Measurements from ENCODE around the gene CUTA. TPM values are rescaled to one million over a fixed set of nuclear protein-coding genes. Genes with fewer than 3 reads are reported as not detected.

Gene CUTA
- total RNA-seq, 1 experiment from 2014 or later, result 158 TPM

DNA sequence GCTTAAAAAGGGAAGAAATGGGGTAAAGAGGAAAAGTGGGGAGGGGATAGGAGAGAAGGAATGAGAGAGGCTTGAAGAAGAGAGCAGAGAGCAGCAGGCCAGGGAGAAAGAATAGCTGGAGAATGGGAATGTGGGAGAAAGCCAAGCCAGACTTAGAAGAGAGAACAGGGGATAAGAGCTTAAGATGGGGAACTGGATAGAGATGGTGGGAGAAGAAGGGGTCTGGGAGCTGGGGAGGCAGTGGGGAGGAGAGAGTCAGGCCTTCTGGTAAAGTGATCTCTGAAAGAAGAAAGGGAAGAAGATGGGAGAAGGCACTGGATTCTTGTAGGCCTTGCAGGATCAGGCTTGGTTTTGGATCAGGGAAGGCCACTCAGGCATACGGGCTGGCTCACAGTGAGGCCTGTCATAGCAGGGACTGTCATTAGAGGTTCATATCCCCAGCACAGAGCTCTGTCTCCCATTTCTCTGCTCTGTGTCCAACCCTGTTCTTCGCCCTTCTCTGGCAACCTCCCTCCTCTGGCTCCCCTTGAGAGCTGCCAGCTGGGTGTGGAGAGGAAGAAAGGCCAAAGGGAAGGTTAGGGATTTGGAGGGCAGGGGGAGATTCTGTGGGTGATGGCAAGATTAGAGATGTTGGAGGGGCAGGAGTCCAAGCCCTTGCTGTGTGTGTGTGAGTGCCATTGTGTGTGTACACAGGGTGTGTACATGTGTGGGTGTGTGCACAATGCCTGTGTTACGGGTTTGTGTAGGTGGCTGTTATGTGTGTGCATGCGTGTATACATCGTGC, 11.3 kb upstream of the CUTA start:
- Histone ChIP-seq H3K4me3 (no peak overlapping the region), H3K27me3 (no peaks in the 10 kb centered on the region), H3K9me3 (no peaks in the 10 kb centered on the region), H3K36me3 (no peaks in the 10 kb centered on the region)
- no peak for DNase-seq

DNA sequence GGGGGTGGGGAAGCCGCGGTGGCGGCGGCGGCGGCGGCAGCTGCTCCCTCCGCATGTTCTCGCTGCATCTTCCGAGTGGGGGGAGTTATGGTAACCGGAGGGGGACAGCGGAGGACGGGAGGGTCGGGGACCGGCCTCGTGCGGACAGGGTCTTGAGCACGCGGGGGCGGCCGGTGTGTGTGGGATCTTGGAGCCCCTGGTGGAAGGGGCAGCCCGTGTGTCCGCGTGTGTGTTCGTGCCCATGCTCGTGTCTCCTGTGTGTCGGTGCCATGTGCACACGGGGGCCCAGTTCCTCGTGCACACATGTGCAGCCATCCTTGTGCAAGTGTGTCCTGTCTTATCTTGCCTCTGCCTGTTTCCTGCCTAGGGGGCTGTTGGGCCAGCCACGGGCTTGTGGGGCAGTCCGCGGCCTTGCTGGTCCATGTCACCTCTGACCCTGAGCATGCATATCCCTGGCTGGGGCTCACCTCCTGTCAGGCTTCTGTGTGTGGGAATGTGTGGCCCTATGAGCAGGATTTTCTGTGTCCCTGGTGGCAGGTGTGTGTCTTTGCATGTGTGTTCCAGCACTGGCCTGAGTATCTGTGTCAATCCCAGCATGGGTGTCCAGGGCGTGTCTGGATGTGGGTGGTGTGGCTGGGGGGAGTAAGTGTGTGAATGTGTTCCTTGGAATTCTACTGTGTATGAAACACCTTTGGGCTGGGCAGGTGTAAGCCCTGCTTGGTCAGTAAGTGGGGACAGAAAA, 10.5 kb upstream of the CUTA start:
- peak; percentile 44 for DNase-seq

DNA sequence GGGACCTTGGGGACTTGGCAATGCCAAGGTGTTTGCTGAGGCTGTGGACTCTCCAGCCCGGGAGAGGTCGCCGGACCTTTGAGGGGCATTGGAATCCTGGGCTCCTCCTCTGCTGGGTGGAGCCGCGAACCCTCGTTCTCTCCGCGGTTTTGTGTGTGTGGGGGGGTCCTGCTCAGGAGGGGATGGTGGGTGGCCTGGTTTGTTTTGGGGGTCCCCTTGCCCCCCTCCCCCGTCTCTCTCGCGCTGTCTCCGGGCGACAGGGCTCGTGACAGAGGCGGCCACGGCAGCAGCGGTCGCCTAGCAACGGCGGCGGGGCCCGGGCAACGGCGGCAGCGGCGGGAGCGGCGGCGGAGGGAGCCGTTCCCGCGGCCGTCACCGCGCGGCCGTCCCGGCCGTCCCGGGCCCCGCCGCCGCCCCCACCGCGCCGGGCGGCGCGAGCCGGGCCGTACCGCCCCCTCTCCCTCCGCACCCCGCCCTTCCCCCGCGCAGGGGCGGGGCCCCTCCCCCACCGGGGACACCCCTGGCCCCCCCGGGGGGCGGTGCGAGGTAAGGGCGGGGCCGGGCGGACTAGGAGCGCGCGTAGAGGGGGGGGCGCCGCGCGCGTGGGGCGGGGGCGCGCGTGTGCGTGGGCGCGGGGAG, 9.8 kb upstream of the CUTA start:
- H3K4me3 ChIP-seq, result peak overlapping the region; percentile 51
- H3K9me3 ChIP-seq, result no peaks in the 10 kb centered on the region
- DNase-seq, result peak; percentile 24
- H3K27me3 ChIP-seq, result no peaks in the 10 kb centered on the region
- no peaks in the 10 kb centered on the region for H3K36me3 ChIP-seq

More for the DNA sequence above, 10.5 kb upstream of the CUTA start:
- H3K4me3 ChIP-seq, result peak overlapping the region; percentile 37
- H3K36me3 ChIP-seq, result no peaks in the 10 kb centered on the region
- no peaks in the 10 kb centered on the region for H3K27me3 ChIP-seq
- H3K9me3 ChIP-seq, result no peaks in the 10 kb centered on the region

DNA sequence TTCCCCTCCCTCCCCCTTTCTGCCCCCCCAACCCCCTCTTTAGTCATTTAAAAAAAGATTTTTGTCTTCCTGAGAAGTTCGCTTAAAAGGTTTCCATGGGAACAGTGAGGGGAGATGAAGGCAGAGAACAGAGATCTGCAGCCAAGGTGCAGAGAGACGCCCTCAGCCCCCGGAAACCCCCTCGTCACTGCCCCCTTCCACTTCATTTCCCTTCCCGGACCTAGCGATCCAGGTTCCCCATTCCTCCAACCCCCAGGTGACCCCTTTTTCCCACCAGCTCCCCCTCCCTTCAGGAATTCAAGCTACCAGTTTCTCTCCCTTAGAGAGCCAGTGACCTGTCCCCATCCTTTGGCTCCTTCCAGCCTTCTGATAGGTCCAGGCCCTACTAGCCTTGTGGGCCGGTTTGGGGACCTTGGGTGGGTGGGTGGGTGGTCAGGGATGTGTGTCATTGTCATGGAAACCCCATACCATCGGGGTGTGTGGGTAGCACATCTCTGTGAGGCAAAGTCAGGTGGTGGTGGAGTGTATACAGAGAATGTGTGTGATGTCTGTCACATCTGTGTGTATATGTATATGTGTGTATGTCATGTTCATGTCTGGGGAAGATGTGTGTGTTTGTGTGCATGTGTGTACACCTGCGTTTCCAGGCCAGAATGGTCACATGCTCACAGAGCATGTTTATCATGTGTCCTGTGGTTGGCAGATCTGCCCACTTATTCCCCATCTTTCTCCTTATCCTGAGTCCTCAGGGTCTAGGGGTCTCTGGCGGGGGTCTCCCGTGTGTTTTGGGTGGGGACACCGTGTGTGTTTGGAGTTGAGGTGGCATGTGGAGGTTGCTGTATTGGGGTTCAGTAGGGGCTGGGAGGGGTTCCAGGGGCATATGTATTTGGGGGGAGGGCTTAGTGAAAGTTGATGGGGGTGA, 8.9 kb upstream of the CUTA start:
- DNase-seq, result no peak
- no peaks in the 10 kb centered on the region for H3K27me3 ChIP-seq
- no peaks in the 10 kb centered on the region for H3K36me3 ChIP-seq
- H3K9me3 ChIP-seq, result no peaks in the 10 kb centered on the region
- H3K4me3 ChIP-seq, result peak overlapping the region; percentile 51

DNA sequence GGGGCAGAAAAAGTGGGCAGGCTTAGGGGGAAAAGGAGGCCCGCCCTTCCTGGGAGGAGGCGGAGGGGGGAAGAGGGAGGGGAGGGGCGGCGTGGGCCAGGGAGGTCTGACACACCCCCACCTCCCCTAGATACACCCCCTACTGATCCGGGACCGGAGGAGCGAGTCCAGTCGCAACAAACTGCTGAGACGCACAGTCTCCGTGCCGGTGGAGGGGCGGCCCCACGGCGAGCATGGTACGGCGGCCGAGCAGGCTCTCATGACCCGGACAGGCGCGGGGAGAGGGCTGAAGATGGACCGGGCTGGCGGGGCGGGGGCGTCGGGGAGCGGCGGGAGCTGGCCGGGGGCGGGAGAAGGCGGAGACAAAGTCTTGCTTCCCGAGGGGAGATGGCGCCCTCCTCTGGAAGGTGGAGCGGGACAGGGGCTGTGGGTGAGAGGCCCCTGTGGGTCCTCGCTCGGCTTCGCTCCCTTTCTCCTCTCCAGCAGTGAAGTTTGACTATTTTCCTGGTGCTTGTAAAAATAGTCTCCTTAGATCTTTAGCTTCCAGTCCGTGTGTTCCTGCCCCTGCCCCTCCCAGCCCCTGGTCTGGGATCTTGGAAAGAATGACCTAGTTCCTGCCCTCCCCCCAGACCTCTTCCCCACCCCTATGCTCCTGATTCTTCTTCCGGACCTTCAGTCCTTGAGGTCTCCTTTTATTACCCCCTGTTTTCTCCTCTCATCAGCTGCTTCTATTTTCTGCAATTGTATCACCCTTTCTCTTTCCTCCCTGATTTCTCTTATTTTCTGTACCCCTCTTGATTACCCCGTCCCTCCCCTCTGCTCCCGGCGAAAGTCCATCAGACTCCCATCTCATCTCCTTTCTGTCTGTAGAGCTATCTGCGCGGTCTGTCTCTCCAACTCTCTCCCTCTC, 8.0 kb upstream of the CUTA start:
- no peaks in the 10 kb centered on the region for H3K27me3 ChIP-seq
- DNase-seq, result peak; percentile 92
- peak overlapping the region; percentile 60 for H3K4me3 ChIP-seq
- no peaks in the 10 kb centered on the region for H3K9me3 ChIP-seq
- no peaks in the 10 kb centered on the region for H3K36me3 ChIP-seq

DNA sequence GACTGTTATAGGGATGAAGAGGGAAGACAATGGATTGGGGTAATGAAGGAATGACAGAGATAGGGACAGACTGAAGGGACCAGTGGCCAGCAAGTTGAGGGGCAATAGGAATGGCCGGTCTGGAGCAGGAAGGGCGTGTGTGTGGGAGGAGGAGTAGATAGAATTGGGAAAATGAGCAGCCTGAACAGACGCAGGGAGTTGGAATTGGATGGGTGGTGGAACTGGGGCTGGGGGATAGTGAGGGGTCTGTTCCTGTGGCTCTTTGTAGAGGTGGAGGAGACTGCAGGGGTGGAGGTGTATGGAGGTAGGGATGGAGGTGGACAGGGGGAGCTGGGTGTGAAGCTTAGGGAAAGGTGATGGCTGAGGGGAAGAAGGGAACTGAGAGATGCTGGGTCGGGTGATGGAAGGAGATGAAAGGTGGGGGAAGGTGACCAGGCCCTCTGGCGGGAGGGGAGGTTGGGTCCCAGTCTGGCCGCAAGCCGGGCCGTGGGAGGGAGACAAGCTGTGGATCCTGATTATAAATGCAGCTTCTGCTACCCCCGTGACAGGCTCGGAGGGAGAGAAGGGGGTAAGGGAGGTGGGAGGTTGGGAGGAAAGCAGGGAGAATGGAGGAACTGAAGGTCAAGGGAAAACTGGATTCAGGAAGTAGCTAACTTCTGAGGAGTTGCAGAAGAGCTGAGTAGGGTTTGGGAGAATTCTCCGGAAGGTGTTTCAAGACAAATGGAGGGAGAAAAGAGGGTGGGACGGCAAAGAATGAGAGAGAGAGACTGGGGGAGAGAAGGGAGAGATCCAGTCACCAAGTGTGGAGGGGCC, 7.2 kb upstream of the CUTA start:
- peak overlapping the region; percentile 60 for H3K4me3 ChIP-seq
- no peaks in the 10 kb centered on the region for H3K27me3 ChIP-seq
- DNase-seq, result no peak
- no peaks in the 10 kb centered on the region for H3K36me3 ChIP-seq
- H3K9me3 ChIP-seq, result no peaks in the 10 kb centered on the region

DNA sequence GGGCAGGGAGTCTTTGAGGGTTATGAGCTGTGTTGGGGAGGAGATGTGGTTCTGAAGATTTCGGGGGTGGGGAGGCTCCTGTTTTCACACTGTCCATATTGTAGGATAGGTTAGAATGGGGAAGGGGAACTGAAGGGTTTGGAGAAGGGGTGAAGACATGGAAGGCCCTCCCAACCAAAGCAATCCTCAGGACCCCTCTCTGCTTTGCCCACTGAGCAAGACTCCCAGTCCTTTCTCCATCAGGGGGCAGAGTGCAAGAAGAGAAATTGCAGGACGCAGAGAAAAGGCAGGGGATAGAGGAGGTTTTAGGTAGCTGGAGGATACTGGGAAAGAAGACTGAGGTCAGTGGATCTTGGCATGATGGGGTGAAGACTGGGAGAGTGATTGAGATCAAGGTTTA, 5.9 kb upstream of the CUTA start:
- H3K4me3 ChIP-seq, result no peak overlapping the region
- H3K27me3 ChIP-seq, result no peaks in the 10 kb centered on the region
- DNase-seq, result no peak
- H3K9me3 ChIP-seq, result no peaks in the 10 kb centered on the region
- no peaks in the 10 kb centered on the region for H3K36me3 ChIP-seq

DNA sequence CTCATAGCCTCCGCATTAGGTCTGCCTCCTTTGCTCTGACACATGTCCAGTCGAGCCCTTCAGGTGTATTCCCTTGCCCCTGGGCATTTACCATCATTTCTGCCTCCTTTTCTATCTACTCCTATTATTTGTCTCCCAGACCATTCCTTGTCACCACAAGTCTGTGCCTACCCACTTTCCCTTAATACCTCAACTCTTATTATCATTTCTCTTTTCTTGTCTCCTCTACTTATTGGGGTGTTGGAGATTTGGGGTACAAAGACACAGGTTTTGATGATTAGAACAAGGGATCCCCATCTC, 3.4 kb upstream of the CUTA start:
- no peak for DNase-seq
- Histone ChIP-seq H3K36me3 (peaks cover 4% of the 10 kb centered on the region), H3K9me3 (no peaks in the 10 kb centered on the region), H3K27me3 (no peaks in the 10 kb centered on the region), H3K4me3 (no peak overlapping the region)

DNA sequence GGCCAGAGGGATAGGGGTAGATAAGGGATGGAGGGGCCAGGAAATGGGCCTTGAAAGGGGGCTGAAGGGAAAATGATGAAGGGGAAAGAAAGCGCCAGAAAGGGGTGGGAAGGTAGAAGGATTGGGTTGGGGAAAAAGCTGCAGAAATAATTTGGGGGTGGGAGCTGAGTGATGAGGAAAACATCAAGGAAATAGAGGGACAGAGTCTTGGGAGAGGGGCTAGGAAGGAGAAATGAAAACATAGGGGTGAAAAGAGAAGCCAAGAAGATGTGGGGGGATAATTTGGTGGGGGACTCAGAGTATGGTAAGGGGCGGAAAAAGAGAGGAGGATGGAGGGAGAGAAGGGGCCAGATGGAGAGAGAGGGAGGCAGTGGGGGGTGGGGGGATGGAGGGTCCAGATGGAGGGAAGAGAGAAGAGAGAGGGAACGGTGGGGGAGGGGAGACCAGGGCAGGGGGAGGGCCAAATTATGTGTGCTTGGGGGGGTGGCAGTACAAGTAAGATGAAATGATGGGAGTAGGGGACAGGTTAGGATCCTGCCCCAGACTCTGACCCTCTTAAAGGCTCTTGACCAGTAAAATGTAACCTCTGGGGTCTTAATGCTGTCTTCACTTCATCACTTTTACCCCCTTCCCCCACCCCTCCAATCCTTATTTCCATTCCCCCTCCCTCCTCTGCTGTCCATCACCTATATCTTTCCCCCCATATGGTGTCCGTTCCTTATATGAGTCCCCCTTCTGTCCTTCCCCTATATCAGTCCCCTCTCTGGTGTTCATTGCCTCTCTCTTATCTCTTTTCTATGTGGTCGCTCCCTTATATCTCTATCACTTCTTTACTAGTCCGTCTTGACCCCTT, 2.8 kb upstream of the CUTA start:
- no peak for DNase-seq
- H3K4me3 ChIP-seq, result no peak overlapping the region
- H3K9me3 ChIP-seq, result no peaks in the 10 kb centered on the region
- H3K36me3 ChIP-seq, result peaks cover 5% of the 10 kb centered on the region
- no peaks in the 10 kb centered on the region for H3K27me3 ChIP-seq

DNA sequence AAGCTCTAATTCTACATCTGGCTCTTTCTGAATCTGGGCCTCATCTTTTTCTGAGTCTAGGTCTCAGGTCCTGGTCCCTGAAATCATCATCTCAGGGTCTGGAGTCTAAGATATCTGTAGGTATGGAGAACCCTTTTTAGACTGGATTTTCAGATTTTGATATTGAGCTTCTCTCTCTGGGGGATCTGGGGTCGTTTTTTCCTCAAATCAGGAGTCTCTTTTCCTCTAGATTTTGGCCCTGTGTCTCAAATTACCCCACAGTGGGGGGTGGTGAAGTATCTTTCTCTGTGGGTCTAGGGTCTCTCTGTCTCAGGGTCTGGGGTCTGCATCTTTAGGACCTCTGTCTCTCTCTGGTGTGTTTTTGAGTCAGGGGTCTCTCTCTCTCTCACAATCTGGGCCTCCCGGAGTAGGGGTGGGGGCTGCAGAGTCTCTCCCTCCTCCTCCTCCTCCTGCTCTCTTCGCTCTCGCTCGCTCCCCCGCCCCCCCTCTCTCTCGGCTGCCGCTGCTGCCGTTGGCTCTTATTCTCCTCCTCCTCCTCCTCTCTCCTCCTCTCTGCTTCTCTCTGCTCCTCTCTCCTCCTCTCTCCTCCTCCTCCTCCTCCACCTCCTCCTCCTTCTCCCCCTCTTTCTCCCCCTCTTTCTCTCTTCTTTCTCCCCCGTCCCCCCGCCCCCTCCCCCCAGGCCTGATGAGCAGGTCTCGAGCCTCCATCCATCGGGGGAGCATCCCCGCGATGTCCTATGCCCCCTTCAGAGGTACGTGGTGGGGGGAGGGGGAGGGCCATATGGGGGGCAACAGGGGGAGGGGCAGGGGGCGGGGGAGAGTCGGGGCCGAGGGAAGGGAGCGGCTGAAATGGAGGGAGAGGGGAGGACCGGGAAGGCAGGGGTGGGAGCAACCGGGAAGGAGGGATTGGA, 1.9 kb upstream of the CUTA start, which contains the start of gene SYNGAP1:
TSS of gene SYNGAP1 (plus strand) at position 486 of the 911 bp plus-strand sequence. CDS start at position 686, 200 bp downstream.
- DNase-seq, result peak; percentile 71
- Histone ChIP-seq H3K4me3 (peak within 1 kb of the TSS; percentile 20), H3K9me3 (no peaks in the 10 kb centered on the region), H3K27me3 (no peaks in the 10 kb centered on the region), H3K36me3 (peaks cover 10% of the 10 kb centered on the region)

DNA sequence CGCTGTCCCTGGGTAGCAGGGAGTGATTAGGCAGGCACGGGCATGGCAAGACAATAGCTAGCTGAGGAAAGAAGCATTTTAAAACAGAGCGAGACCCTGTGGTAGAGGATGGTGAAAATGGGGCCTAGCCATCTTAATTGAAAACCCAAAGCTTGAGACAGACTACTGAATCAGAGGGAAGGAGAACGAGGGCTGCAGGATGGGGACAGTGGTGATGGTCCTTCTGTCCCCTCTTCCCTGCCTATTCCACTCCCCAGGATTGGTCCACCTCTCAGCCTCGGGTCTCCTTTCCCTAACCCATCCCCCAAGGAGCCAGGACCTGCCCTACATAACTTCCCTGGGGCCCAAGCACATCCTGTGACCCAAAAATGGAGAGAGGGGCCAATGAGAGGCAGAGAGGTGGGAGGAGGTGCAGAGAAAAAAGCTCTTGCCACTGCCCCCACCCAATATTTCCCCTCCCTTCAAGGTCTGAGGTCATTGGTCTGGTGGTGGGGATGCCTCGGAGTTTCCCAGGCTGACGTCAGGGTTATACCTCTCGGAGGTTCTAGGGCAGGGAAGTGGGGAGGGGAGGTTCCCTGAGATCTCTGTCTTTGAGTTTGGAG, 884 bp upstream of the CUTA start:
- Histone ChIP-seq H3K4me3 (peak overlapping the region; percentile 29), H3K27me3 (no peaks in the 10 kb centered on the region), H3K36me3 (peaks cover 13% of the 10 kb centered on the region), H3K9me3 (no peaks in the 10 kb centered on the region)
- no peak for DNase-seq

DNA sequence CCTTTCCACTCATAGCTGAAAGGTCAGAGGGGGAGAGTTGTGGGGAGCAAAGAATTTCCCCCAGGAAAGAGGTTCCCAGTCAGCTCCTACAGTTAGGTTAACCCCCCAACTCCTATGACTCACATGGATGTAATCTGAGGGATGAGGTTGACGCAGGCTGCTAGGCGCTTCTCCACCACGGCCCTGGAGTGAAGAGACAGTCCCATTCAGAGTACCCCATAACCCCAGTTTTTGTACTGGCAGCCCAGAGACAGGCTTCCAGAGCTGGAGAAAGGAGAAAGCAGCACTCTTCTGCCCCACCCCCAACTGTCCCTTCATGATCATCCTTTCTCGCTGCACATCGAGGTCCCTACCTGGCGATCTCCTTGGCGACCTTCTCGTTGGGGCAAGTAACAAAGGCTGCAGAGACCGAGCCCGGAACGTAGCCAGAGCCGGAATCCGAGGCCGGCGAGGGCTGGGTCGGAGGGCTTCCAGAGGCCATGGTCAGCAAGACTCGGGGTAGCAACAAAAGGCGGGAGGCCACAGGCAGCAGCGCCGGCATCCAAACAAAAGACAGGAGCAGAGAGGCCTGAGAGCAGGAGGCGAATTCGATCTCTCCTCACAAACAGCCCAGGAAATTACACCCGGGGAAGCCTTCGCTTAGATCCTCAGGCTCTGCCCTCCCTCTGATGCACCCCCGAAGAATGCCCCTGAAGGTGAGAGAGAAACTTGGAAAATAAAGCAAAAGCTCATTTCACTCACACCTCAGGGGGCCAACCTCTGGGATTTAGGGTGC, 592 bp downstream of the CUTA start:
- DNase-seq, result peak; percentile 49
- Histone ChIP-seq H3K27me3 (no peaks in the 10 kb centered on the region), H3K9me3 (no peaks in the 10 kb centered on the region), H3K36me3 (peaks cover 13% of the 10 kb centered on the region), H3K4me3 (peak overlapping the region; percentile 60)

Measured in MG63 (cell line).